Epithelial cell of esophagus (primary cell): Measurements from ENCODE around the gene SHROOM4.

Source experiments
- DNase-seq: peaks from one replicate; pipeline ENCODE4 v3.0.0; 2010; ENCODE audit warnings: low read depth
- H3K4me3 ChIP-seq: 2 replicates; pipeline ENCODE4 v1.5.1; 2011; ENCODE audit warnings: mild to moderate bottlenecking, low read length, control low read depth
- TF ChIP-seq, protein P1 (sequence below): IDR thresholded peaks from 2 replicates; pipeline ENCODE4 v1.5.1; 2011; ENCODE audit warnings: low read depth, mild to moderate bottlenecking, low read length, control low read depth, inconsistent platforms; ENCODE audit not compliant: insufficient read depth; ENCODE audit errors: missing control alignments

Gene SHROOM4

GRCh38 chrX:50629774-50630173 lies 184.2 kb downstream of the SHROOM4 start:
- peak; percentile 84 for DNase-seq
- TF ChIP-seq, protein P1, sequence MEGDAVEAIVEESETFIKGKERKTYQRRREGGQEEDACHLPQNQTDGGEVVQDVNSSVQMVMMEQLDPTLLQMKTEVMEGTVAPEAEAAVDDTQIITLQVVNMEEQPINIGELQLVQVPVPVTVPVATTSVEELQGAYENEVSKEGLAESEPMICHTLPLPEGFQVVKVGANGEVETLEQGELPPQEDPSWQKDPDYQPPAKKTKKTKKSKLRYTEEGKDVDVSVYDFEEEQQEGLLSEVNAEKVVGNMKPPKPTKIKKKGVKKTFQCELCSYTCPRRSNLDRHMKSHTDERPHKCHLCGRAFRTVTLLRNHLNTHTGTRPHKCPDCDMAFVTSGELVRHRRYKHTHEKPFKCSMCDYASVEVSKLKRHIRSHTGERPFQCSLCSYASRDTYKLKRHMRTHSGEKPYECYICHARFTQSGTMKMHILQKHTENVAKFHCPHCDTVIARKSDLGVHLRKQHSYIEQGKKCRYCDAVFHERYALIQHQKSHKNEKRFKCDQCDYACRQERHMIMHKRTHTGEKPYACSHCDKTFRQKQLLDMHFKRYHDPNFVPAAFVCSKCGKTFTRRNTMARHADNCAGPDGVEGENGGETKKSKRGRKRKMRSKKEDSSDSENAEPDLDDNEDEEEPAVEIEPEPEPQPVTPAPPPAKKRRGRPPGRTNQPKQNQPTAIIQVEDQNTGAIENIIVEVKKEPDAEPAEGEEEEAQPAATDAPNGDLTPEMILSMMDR, result no peak
- no peak overlapping the region for H3K4me3 ChIP-seq

GRCh38 chrX:50627696-50628095 lies 186.3 kb downstream of the SHROOM4 start:
- DNase-seq, result no peak
- no peak overlapping the region for H3K4me3 ChIP-seq
- TF ChIP-seq, protein P1, result no peak

- H3K4me3 ChIP-seq, result no peak overlapping the region
- TF ChIP-seq, protein P1, result no peak
- no peak for DNase-seq
Measured at GRCh38 chrX:50626432-50626831, 187.6 kb downstream of the SHROOM4 start.

- no peak overlapping the region for H3K4me3 ChIP-seq
- DNase-seq, result no peak
- TF ChIP-seq, protein P1, result no peak
Measured at GRCh38 chrX:50622751-50623150, 191.2 kb downstream of the SHROOM4 start.

DNA sequence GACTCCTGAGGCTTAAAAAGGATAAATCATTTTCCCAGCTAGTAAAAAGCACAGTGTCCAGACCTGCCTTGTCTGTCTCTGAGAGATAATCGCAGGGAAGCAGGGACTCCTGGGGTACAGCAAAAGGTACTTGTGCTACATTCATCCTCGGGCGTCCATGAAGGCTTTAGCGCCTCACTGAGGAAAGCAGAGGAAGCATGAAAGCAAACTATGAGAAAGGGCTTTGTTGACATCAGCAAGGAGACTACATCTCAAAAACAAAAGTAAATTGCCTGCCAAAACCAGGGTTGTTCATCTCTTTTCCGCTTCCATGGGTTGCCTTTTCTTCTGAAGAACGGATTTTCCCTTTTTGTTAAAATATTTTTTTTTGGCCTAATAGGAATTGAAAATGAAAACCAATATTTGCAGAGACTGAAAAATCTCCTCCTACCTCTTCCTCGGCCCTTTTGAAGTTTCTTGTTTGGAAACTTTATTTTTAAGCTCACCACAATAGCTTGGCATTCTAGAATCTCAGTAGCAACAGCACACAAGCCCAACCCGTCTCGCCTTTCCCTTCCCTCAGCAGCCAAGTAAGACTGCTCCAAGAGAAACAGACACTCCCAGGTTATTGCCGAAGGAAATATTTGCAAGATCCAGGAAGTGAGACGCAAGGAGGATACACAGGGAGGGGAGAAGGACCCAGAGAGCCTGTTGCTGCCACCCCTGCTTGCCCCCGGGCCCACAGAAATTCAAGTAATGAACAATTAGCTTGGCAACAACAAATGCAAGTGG lies 195.0 kb downstream of the SHROOM4 start:
- TF ChIP-seq, protein P1, result no peak
- peak; percentile 38 for DNase-seq
- H3K4me3 ChIP-seq, result no peak overlapping the region

GRCh38 chrX:50617183-50617582 lies 196.8 kb downstream of the SHROOM4 start:
- no peak for DNase-seq
- H3K4me3 ChIP-seq, result no peak overlapping the region
- TF ChIP-seq, protein P1, result no peak
